Measurements from ENCODE around the gene FAU. TPM values are rescaled to one million over a fixed set of nuclear protein-coding genes. Genes with fewer than 3 reads are reported as not detected.

FAU gene
- total and polyA plus RNA-seq, 9 of the 15 experiments (the other 6 are each of a cell fraction or from before 2014, with no cell fraction given): 433 to 1,827 (median 942) TPM

DNA sequence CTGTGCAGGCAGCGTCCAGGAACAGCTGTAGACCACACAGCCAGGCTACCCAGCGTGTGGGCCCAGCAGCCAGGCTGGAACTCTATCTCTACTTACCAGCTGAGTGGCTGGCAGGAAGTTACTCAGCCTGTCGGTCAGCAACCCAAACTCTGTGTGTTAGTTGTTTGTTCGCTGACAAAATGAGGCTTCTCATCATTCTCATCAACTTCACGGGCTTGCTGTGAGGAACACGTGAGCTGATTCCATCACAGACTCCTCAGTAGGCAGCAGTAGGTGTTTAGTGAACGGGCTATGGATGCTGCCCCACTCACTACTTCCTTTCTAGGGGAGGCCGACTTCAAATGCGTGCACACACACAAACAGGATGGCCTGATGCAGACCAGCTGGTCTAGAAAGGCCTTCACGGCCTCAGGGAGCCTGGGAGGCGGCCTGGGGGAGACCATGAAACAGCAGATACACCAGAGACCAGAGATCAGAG is 47.3 kb upstream of the FAU start (continued):
- no peak for TF ChIP-seq ILK (tag; IDR thresholded peaks at IDR 0.05; ENCODE audit: borderline replicate concordance, low read depth)
- TF ChIP-seq SRSF1 (IDR thresholded peaks at IDR 0.05; ENCODE audit: low read depth, low read length): no peak
- TF ChIP-seq NRF1 (conservative IDR thresholded peaks at IDR 0.05 in 1 of 2, IDR thresholded peaks at IDR 0.05 in 1 of 2): no peak
- TF ChIP-seq EZH2 (IDR thresholded peaks at IDR 0.05; ENCODE audit: borderline replicate concordance, low read depth, low read length): no peak
- no peak for TF ChIP-seq ZNF696 (CRISPR knock-in tag; conservative IDR thresholded peaks at IDR 0.05)
- TF ChIP-seq, protein P1, sequence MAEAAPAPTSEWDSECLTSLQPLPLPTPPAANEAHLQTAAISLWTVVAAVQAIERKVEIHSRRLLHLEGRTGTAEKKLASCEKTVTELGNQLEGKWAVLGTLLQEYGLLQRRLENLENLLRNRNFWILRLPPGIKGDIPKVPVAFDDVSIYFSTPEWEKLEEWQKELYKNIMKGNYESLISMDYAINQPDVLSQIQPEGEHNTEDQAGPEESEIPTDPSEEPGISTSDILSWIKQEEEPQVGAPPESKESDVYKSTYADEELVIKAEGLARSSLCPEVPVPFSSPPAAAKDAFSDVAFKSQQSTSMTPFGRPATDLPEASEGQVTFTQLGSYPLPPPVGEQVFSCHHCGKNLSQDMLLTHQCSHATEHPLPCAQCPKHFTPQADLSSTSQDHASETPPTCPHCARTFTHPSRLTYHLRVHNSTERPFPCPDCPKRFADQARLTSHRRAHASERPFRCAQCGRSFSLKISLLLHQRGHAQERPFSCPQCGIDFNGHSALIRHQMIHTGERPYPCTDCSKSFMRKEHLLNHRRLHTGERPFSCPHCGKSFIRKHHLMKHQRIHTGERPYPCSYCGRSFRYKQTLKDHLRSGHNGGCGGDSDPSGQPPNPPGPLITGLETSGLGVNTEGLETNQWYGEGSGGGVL (CRISPR knock-in tag; IDR thresholded peaks at IDR 0.05): no peak
- TF ChIP-seq, protein P2, sequence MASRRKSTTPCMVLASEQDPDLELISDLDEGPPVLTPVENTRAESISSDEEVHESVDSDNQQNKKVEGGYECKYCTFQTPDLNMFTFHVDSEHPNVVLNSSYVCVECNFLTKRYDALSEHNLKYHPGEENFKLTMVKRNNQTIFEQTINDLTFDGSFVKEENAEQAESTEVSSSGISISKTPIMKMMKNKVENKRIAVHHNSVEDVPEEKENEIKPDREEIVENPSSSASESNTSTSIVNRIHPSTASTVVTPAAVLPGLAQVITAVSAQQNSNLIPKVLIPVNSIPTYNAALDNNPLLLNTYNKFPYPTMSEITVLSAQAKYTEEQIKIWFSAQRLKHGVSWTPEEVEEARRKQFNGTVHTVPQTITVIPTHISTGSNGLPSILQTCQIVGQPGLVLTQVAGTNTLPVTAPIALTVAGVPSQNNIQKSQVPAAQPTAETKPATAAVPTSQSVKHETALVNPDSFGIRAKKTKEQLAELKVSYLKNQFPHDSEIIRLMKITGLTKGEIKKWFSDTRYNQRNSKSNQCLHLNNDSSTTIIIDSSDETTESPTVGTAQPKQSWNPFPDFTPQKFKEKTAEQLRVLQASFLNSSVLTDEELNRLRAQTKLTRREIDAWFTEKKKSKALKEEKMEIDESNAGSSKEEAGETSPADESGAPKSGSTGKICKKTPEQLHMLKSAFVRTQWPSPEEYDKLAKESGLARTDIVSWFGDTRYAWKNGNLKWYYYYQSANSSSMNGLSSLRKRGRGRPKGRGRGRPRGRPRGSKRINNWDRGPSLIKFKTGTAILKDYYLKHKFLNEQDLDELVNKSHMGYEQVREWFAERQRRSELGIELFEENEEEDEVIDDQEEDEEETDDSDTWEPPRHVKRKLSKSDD (conservative IDR thresholded peaks at IDR 0.05; ENCODE audit: low read length): no peak
- no peak for TF ChIP-seq U2AF2 (optimal IDR thresholded peaks at IDR 0.05; ENCODE audit: low read depth, low read length)
- TF ChIP-seq LCOR (CRISPR knock-in tag; IDR thresholded peaks at IDR 0.05): peak; percentile 86
- TF ChIP-seq ZNF217 (CRISPR knock-in tag; IDR thresholded peaks at IDR 0.05): no peak
- TF ChIP-seq, protein P3, sequence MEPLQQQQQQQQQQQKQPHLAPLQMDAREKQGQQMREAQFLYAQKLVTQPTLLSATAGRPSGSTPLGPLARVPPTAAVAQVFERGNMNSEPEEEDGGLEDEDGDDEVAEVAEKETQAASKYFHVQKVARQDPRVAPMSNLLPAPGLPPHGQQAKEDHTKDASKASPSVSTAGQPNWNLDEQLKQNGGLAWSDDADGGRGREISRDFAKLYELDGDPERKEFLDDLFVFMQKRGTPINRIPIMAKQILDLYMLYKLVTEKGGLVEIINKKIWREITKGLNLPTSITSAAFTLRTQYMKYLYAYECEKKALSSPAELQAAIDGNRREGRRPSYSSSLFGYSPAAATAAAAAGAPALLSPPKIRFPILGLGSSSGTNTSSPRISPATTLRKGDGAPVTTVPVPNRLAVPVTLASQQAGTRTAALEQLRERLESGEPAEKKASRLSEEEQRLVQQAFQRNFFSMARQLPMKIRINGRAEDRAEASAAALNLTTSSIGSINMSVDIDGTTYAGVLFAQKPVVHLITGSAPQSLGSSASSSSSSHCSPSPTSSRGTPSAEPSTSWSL (CRISPR knock-in tag; IDR thresholded peaks at IDR 0.05; ENCODE audit: borderline replicate concordance): no peak
- no peak; a peak in 2 of 4 replicates for TF ChIP-seq MAZ (CRISPR knock-in tag; conservative IDR thresholded peaks at IDR 0.05 in 1 of 2, IDR thresholded peaks at IDR 0.05 in 1 of 2)
- no peak for TF ChIP-seq SUPT5H (IDR thresholded peaks at IDR 0.05)
- TF ChIP-seq SRSF9 (IDR thresholded peaks at IDR 0.05; ENCODE audit: borderline replicate concordance, low read depth, low read length): no peak
- 0 out of 2 replicates have a peak, but pooled peaks have one; percentile 29 for TF ChIP-seq RNF2 (IDR thresholded peaks at IDR 0.05)
- TF ChIP-seq ZNF511 (CRISPR knock-in tag; IDR thresholded peaks at IDR 0.05): no peak
- TF ChIP-seq ZNF311 (CRISPR knock-in tag; IDR thresholded peaks at IDR 0.05): no peak
- TF ChIP-seq ERF (CRISPR knock-in tag; IDR thresholded peaks at IDR 0.05): no peak
- TF ChIP-seq POLR2G (IDR thresholded peaks at IDR 0.05; ENCODE audit: low read depth, low read length): no peak
- TF ChIP-seq TRIM24 (IDR thresholded peaks at IDR 0.05): peak; percentile 59 to 77; a peak in 3 of 4 replicates
- TF ChIP-seq BCL6 (CRISPR knock-in tag; IDR thresholded peaks at IDR 0.05): no peak
- TF ChIP-seq ZNF316 (IDR thresholded peaks at IDR 0.05): no peak
- TF ChIP-seq NR2C2 (CRISPR knock-in tag; IDR thresholded peaks at IDR 0.05): no peak
- peak; percentile 17; the same call in 1 of the 2 replicates for TF ChIP-seq NR2C2 (tag; IDR thresholded peaks at IDR 0.05)
- no peak for TF ChIP-seq NELFE (IDR thresholded peaks at IDR 0.05; ENCODE audit: insufficient read depth, insufficient read length)
